Rectal smooth muscle tissue (tissue), 1 donor: ENCODE data around the gene UNC5CL.
A peak's percentile ranks its signal among the peaks of the same experiment; 100 is the strongest.

ENCODE experiments used
- H3K27ac ChIP-seq: one replicate; pipeline ENCODE4 v1.7.0; 2013; ENCODE audit warnings: low read depth, low read length, inconsistent platforms
- H3K27me3 ChIP-seq: one replicate; pipeline ENCODE4 v1.7.0; 2013; ENCODE audit warnings: low read length; ENCODE audit not compliant: control insufficient read depth, insufficient read depth
- H3K36me3 ChIP-seq: one replicate; pipeline ENCODE4 v1.7.0; 2013; ENCODE audit warnings: low read length; ENCODE audit not compliant: control insufficient read depth, insufficient read depth
- H3K4me1 ChIP-seq: one replicate; pipeline ENCODE4 v1.7.0; 2013; ENCODE audit warnings: low read length; ENCODE audit not compliant: control insufficient read depth, insufficient read depth
- H3K4me3 ChIP-seq: one replicate; pipeline ENCODE4 v1.7.0; 2013; ENCODE audit warnings: low read length
- H3K9ac ChIP-seq: one replicate; pipeline ENCODE4 v1.7.0; 2013; ENCODE audit warnings: low read length

Gene UNC5CL

GRCh38 chr6:41043151-41043550 is 4.1 kb upstream of the UNC5CL start:
- Histone ChIP-seq H3K4me1 (no peaks in the 10 kb centered on the region), H3K4me3 (no peak overlapping the region)

DNA sequence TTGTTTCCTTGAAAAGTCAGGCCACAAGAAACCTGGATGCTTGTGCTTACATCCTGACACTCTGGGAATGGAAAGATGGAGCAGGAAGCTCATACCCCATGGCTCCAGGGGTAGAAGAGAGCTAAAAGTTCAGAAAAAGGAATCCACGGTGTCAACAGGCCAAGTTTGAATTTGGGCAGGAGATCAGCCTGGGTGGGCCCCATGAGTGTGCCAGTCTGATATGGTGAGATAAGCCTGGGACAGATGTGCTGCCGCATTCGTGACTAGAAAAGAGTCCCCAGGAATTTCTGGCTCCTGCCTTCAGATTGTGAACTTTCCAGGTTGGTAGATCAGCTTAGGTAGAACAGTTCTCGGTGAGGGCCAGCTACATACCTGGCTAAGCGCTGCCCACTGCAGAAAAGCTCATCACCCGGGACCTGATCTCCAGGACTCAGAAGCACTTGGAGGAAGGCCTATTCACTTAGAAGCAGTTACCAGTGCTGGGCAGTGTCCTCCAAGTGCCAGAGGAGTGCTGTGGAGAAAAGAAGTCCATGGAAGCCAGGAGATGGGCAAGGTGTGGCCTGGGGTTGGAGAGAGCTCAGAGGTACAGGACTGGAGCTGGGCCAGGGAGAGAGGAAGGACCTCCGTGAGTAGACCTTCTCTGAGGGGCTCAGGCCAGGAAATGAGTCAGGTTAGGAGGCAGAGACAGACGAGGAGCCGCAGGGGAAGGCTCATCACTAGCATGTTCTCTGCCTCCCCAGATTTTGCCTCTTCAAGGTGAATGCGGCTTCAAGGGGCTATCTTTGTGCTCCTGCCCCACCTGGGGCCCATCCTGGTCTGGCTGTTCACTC is 3.4 kb upstream of the UNC5CL start, which contains the start of gene TSPO2:
TSS of gene TSPO2 (plus strand) at position 242 of the 830 bp plus-strand sequence. CDS start at position 761, 519 bp downstream.
- H3K4me1 ChIP-seq: no peaks in the 10 kb centered on the region
- H3K27me3 ChIP-seq: no peaks in the 10 kb centered on the region
- no peak within 1 kb of the TSS for H3K9ac ChIP-seq
- H3K36me3 ChIP-seq: no peaks in the 10 kb centered on the region
- H3K4me3 ChIP-seq: no peak within 1 kb of the TSS
- no peak within 1 kb of the TSS for H3K27ac ChIP-seq

More at GRCh38 chr6:41043151-41043550, 4.1 kb upstream of the UNC5CL start:
- Histone ChIP-seq H3K9ac (no peak overlapping the region), H3K27ac (no peak overlapping the region), H3K27me3 (no peaks in the 10 kb centered on the region), H3K36me3 (no peaks in the 10 kb centered on the region)

DNA sequence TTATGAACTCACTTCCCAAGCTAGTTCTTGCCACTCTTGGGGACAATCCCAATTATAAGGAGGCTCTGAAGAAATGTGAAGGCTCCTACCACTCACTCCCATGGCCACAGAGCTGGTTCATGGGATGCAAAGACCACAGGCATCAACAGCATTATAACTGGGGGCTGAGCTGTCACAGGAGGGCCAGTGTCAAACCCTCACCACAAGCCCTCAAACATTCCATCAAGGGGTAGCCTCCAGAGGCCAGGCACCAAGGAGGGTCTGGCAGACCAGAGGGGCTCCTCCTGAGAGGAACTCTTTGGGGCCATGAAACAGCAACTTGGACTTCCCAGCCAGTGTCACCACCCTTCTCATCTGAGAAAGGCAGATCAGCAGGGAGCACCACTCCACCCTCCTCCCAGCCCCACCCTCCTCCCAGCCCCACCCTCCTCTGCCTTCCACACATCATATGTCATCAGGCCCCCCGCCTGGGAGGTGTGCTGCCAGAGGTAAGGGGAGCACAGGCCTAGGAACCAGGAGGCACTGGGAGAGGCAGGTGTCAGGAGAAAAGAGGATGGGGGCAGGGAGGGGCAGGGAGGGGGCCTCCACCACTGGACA is 2.0 kb upstream of the UNC5CL start:
- no peak overlapping the region for H3K9ac ChIP-seq
- no peaks in the 10 kb centered on the region for H3K27me3 ChIP-seq
- H3K27ac ChIP-seq: no peak overlapping the region
- H3K36me3 ChIP-seq: no peaks in the 10 kb centered on the region
- no peaks in the 10 kb centered on the region for H3K4me1 ChIP-seq
- no peak overlapping the region for H3K4me3 ChIP-seq

DNA sequence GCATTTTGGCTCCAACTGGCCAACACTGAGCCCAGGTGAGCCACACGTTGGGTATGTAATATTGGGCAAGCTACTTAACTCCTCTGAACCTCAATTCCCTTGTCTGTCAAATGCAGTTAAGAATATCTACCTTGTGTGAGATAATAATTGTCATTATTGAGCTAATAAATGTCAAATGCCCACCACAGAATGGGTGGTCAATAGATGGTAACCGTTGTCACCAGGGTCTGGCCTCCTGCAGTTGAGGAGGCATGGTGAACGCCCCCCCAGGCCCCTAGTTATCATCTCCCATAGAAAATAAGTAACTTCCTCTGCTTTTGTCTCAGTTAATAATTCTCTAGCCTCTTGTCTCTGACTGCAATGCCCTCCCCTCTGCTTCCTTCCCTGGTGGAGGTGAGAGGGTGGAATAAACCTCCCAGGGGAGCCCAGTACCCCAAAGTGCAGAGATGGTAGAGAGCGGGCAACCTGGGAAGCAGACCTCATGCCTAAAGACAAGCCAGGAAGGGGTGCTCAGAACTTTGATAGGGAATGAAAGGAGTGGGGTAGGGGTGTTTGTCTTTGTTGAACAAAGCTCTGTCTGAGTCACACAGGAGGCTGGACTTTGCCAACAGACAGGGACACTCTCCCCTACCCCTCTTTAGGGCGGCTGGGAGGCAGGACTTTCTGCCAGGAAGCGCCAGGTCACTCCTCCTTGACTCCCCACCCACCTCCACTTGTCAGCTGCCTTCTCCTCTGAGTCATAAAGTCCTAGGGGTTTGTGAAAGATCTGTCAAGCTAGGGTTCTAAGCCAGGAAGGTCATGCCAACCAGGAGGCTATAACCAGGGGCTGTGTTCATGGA is 1.3 kb upstream of the UNC5CL start:
- no peak overlapping the region for H3K4me3 ChIP-seq
- no peak overlapping the region for H3K27ac ChIP-seq
- H3K36me3 ChIP-seq: no peaks in the 10 kb centered on the region
- no peaks in the 10 kb centered on the region for H3K27me3 ChIP-seq
- no peaks in the 10 kb centered on the region for H3K4me1 ChIP-seq
- no peak overlapping the region for H3K9ac ChIP-seq

- no peaks in the 10 kb centered on the region for H3K36me3 ChIP-seq
- no peaks in the 10 kb centered on the region for H3K27me3 ChIP-seq
- H3K9ac ChIP-seq: no peak overlapping the region
- H3K27ac ChIP-seq: no peak overlapping the region
- H3K4me3 ChIP-seq: no peak overlapping the region
- H3K4me1 ChIP-seq: no peaks in the 10 kb centered on the region
These were observed 816 bp downstream of the UNC5CL start for GRCh38 chr6:41038205-41038604.

GRCh38 chr6:41037107-41037900 is 1.7 kb downstream of the UNC5CL start:
- Histone ChIP-seq H3K27me3 (no peaks in the 10 kb centered on the region), H3K4me3 (no peak overlapping the region), H3K4me1 (no peaks in the 10 kb centered on the region), H3K27ac (no peak overlapping the region), H3K36me3 (no peaks in the 10 kb centered on the region), H3K9ac (no peak overlapping the region)

GRCh38 chr6:41036601-41037000 is 2.4 kb downstream of the UNC5CL start:
- no peaks in the 10 kb centered on the region for H3K27me3 ChIP-seq
- no peak overlapping the region for H3K27ac ChIP-seq
- no peak overlapping the region for H3K4me3 ChIP-seq
- no peaks in the 10 kb centered on the region for H3K4me1 ChIP-seq
- H3K9ac ChIP-seq: no peak overlapping the region
- no peaks in the 10 kb centered on the region for H3K36me3 ChIP-seq

GRCh38 chr6:41036186-41036585 is 2.8 kb downstream of the UNC5CL start:
- H3K9ac ChIP-seq: no peak overlapping the region
- no peak overlapping the region for H3K4me3 ChIP-seq
- no peaks in the 10 kb centered on the region for H3K27me3 ChIP-seq
- no peak overlapping the region for H3K27ac ChIP-seq
- H3K36me3 ChIP-seq: no peaks in the 10 kb centered on the region
- no peaks in the 10 kb centered on the region for H3K4me1 ChIP-seq

GRCh38 chr6:41033776-41034175 is 5.2 kb downstream of the UNC5CL start:
- H3K9ac ChIP-seq: no peak overlapping the region

DNA sequence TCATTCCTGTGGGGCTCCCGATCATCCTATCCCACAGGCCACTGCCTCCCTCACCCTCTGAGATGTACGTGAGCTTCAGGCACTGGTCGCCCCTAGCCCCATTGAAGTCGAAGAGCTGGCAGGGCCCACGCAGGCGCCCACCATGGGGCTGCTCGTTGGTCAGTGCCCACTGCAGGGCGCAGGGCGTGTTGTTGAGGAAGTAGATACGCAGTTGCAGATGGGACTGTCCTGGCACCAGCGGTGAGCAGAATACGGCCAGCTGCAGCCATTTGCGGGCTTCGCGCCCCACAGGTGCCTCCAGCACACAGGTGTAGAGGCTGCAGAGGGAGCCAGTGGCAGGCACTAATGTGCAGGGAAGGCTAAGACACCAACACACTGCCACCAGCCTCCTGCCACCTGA is 6.2 kb downstream of the UNC5CL start:
- Histone ChIP-seq H3K9ac (no peak overlapping the region), H3K4me1 (no peaks in the 10 kb centered on the region), H3K36me3 (no peaks in the 10 kb centered on the region), H3K27ac (no peak overlapping the region), H3K4me3 (no peak overlapping the region), H3K27me3 (no peaks in the 10 kb centered on the region)

More at GRCh38 chr6:41033776-41034175, 5.2 kb downstream of the UNC5CL start:
- no peak overlapping the region for H3K27ac ChIP-seq
- H3K27me3 ChIP-seq: no peaks in the 10 kb centered on the region
- no peak overlapping the region for H3K4me3 ChIP-seq
- no peaks in the 10 kb centered on the region for H3K4me1 ChIP-seq
- H3K36me3 ChIP-seq: no peaks in the 10 kb centered on the region

DNA sequence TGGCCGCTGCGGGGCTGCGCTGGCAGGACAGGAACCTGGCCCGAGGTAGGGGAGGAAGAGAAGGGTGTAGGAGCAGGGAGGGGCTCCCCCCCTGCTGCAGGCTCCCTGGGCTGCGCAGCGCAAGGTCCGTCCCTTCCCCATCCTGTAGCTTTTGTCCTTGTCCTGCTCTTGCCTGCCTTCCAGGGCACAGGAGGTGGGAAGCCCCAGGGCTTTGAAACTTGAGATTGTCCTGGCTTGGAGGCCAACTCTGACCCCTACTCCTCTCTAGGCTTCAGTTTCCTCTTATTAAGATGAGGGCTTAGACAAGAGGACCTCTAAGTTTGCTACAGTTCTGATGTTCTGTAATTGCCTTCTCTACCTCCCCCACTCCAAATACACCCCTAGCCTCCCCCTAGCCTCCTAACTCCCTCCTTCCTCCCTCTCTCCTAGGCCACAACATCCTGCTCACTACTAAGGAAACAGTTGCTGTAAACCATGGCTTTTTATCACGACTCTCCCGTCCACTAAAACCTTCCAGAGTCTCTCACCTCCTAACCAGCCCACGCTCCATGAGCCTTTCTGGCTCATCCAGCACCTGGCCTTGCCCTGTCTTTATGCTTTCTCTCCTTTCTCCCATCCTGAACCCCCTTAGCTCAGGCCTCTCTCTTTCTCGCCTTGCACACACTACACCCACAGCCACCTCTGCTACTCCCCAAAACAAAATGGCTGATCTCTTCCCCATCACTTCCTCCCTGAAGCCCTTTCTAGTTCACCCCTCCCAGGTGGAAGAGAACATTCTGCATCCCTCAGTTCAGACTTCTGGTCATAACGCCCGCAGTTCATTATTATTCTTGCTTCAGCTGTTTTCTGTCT is 10.2 kb downstream of the UNC5CL start:
- Histone ChIP-seq H3K4me1 (no peaks in the 10 kb centered on the region), H3K4me3 (peak overlapping the region; percentile 73), H3K27me3 (no peaks in the 10 kb centered on the region), H3K36me3 (no peaks in the 10 kb centered on the region), H3K27ac (peak overlapping the region; percentile 12), H3K9ac (peak overlapping the region; percentile 41)
